ENCODE measurements around the gene CACHD1. TPM values are rescaled to one million over a fixed set of nuclear protein-coding genes. Genes with fewer than 3 reads are reported as not detected.
"Not testable (repeated sequence)": the region's sequence is repeated elsewhere in the genome, so short reads cannot be mapped to it uniquely, and the experiment has no call there.

Gene CACHD1
- total RNA-seq, 1 donor from 2014 or later = 0.14 TPM

DNA sequence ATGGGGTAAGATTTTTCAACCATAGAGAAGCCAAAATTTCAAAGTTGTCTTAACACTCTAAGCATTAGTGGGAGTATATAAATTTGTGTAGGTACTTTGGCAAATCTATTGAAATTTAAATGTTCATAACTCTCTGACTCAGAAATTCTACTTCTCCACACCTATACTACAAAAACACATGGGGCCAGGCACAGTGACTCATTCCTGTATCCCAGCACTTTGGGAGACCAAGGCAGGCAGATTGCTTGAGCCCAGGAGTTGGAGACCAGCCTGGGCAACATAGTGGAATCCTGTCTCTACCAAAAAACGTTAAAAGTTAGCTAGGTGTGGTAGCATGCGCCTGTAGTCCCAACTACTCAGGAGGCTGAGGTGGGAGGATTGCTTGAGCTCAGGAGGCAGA, 233.7 kb downstream of the CACHD1 start:
- H3K9me3 Mint-ChIP-seq = no peaks in the 10 kb centered on the region
- peaks cover 6% of the 10 kb centered on the region for H3K27me3 Mint-ChIP-seq (ENCODE audit: low read depth)
- no peaks in the 10 kb centered on the region for H3K4me1 Mint-ChIP-seq (ENCODE audit: low read depth)
- no peak overlapping the region for H3K27ac Mint-ChIP-seq
- H3K4me3 Mint-ChIP-seq (ENCODE audit: low read depth) = no peak overlapping the region
- H3K36me3 Mint-ChIP-seq (ENCODE audit: low read depth) = no peaks in the 10 kb centered on the region
- no peak for DNase-seq (ENCODE audit: low spot score)
- intact Hi-C loops (cut with micrococcal nuclease) = no loop called here

DNA sequence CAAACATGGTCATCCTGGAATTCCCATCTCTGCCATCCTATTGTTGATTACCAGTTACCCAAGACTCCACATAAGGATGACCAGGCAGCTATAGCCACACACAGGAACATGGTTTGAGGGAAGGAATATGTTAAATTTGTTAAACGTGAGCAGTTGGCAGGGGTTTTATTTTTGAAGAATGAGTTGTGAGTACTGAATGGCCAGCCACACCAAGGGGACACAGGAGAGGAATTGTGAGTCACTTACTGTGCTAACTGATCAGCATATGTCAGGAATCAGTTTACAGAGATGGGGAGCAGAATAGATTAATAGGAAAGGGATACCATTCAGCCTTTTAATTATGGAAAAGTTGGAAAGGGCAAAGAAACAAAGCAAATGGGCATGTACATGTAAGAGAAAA, 235.7 kb downstream of the CACHD1 start:
- Mint-ChIP-seq H3K4me3 (ENCODE audit: low read depth) (no peak overlapping the region), H3K4me1 (ENCODE audit: low read depth) (no peaks in the 10 kb centered on the region), H3K36me3 (ENCODE audit: low read depth) (no peaks in the 10 kb centered on the region), H3K9me3 (no peaks in the 10 kb centered on the region), H3K27ac (no peak overlapping the region), H3K27me3 (ENCODE audit: low read depth) (peaks cover 6% of the 10 kb centered on the region)
- no peak for DNase-seq (ENCODE audit: low spot score)
- intact Hi-C loops (cut with micrococcal nuclease) = no loop called here

DNA sequence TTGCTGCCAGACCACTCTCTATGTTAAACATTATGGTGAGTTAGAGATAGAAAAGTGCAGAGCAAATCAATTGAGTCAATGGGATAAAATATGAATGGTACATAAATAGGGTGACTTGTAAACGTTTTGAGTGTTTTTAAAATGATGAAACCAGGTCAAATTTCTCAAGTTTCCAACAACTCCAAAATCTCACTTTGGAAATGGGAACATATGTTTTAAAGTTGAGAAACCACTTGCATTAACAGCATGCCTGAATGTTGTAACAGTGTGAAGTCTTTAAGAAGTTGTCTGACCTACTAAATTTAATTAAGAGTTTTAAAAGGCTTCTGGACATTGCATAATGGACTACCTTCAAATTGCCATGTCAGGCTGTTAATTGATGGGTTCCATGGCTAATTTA, 241.3 kb downstream of the CACHD1 start:
- intact Hi-C loops (cut with micrococcal nuclease) = no loop called here
- DNase-seq (ENCODE audit: low spot score) = no peak
- H3K36me3 Mint-ChIP-seq (ENCODE audit: low read depth) = no peaks in the 10 kb centered on the region

DNA sequence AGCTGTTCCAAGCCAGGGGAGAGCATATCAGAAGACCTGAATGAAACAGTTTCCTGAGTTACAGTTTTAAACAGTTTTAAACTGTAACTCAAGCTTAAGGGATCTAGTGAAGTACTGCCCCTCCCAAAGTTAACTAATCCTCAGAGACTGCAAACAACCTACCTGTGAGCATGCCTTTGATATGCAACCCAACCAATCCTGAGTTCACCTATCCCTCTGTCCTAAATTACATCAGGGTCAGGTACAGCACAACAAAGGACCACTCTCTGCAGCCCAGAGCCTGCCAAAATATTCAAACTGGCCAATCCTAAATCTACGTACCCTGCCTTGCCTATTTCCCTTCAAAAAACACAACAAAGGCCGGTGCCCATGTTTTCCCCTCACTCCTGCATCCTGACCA, 242.1 kb downstream of the CACHD1 start:
- Mint-ChIP-seq H3K4me3 (ENCODE audit: low read depth) (no peak overlapping the region), H3K27me3 (ENCODE audit: low read depth) (peaks cover 8% of the 10 kb centered on the region), H3K4me1 (ENCODE audit: low read depth) (no peaks in the 10 kb centered on the region), H3K9me3 (no peaks in the 10 kb centered on the region), H3K36me3 (ENCODE audit: low read depth) (no peaks in the 10 kb centered on the region), H3K27ac (no peak overlapping the region)
- DNase-seq (ENCODE audit: low spot score) = no peak
- intact Hi-C loops (cut with micrococcal nuclease) = no loop called here

More for the DNA sequence above, 241.3 kb downstream of the CACHD1 start:
- Mint-ChIP-seq H3K27me3 (ENCODE audit: low read depth) (peaks cover 8% of the 10 kb centered on the region), H3K4me1 (ENCODE audit: low read depth) (no peaks in the 10 kb centered on the region), H3K9me3 (no peaks in the 10 kb centered on the region), H3K27ac (no peak overlapping the region), H3K4me3 (ENCODE audit: low read depth) (no peak overlapping the region)

DNA sequence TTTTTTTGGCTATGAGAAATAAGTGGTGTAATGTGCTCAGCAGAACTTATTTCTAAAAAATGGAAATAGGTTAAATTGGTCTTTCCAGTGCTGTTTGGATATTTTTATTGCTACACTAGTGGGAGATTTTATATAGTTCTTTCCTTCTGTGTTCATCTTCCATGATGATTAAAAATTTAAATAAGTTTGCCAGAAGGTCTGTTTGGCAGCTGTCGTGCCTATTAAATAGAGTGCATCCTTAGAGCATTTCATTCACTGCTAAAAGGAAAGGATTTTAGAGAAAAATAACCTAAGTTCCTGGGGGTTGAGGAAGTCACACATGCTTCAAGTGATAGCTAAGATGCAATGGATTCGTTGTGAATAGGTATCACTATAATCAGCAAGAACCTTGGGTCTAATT, 245.3 kb downstream of the CACHD1 start:
- no peak overlapping the region for H3K27ac Mint-ChIP-seq
- DNase-seq (ENCODE audit: low spot score) = no peak
- peaks cover 4% of the 10 kb centered on the region for H3K27me3 Mint-ChIP-seq (ENCODE audit: low read depth)
- no peak overlapping the region for H3K4me3 Mint-ChIP-seq (ENCODE audit: low read depth)
- intact Hi-C loops (cut with micrococcal nuclease) = no loop called here
- no peaks in the 10 kb centered on the region for H3K9me3 Mint-ChIP-seq
- no peaks in the 10 kb centered on the region for H3K36me3 Mint-ChIP-seq (ENCODE audit: low read depth)
- no peaks in the 10 kb centered on the region for H3K4me1 Mint-ChIP-seq (ENCODE audit: low read depth)

DNA sequence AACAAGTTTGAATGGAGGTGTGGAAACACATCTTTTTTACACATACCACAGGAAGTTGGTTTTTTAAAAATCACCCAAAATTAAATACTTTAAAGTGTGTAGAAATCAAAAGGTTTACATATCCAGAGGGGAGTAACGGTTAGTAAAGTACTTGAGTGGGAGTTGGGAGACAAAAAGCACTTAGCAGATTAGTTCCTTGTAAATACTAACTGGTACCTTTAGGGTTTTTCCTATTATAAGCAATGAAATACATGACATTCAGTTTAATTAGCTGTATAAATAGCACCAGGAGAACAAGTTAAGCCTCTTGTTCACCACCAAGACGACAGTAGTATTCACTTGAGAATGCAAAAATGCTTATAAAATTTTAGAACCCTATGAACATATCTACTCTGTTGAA, 251.2 kb downstream of the CACHD1 start:
- H3K9me3 Mint-ChIP-seq = no peaks in the 10 kb centered on the region
- no peaks in the 10 kb centered on the region for H3K4me1 Mint-ChIP-seq (ENCODE audit: low read depth)
- H3K27ac Mint-ChIP-seq = no peak overlapping the region
- intact Hi-C loops (cut with micrococcal nuclease) = no loop called here
- H3K36me3 Mint-ChIP-seq (ENCODE audit: low read depth) = no peaks in the 10 kb centered on the region
- DNase-seq (ENCODE audit: low spot score) = no peak
- no peak overlapping the region for H3K4me3 Mint-ChIP-seq (ENCODE audit: low read depth)
- peaks cover 27% of the 10 kb centered on the region for H3K27me3 Mint-ChIP-seq (ENCODE audit: low read depth)

DNA sequence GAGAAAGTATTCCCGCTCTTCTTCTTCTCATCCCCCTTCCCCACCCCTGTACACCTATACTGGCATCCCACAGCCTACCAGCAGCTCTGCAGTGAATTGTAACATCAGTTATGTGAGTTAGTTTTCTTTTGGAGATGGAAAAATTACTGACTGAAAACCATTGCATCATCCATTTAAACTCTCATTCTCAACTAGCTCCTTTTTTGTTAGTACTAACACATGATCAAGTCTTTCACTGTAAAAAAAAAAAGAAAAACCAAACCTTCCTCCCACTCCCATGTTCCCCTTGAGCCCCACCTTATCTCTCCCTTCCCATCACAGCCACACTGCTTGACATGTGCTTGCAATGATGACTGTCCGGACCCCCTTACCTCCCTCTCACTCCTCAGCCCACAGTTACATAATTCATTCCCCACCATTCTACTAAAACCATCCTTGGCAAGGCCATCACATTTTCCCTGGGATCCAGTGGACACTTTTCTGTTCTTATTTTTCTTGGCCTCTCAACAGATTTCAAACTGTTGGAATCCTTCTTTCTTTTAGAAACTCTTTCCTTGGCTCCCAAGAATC, 251.7 kb downstream of the CACHD1 start:
- Mint-ChIP-seq H3K4me3 (ENCODE audit: low read depth) (no peak overlapping the region), H3K9me3 (no peaks in the 10 kb centered on the region), H3K27ac (no peak overlapping the region), H3K36me3 (ENCODE audit: low read depth) (no peaks in the 10 kb centered on the region), H3K27me3 (ENCODE audit: low read depth) (peaks cover 27% of the 10 kb centered on the region), H3K4me1 (ENCODE audit: low read depth) (no peaks in the 10 kb centered on the region)
- no peak for DNase-seq (ENCODE audit: low spot score)
- intact Hi-C loops (cut with micrococcal nuclease) = no loop called here

DNA sequence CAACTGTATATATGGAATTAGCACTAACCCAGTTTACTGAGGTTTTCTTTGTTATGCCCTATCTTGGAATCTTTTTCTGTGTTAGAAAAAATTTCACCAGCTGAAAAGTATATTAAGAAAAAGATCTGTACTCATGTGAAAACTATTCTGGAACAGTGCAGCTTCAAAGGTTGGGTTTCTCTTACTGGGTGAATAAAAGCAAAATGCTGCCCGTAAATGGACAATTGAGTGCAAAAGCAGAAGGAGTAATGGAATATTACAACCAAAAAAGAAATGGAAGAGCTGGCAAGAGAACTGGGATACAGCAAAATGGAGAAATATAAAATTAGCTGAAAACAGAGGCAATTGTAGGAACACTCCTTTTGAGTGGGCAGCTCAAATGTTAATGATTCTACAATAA, 257.9 kb downstream of the CACHD1 start:
- DNase-seq (ENCODE audit: low spot score) = no peak
- no peak overlapping the region for H3K4me3 Mint-ChIP-seq (ENCODE audit: low read depth)
- H3K36me3 Mint-ChIP-seq (ENCODE audit: low read depth) = no peaks in the 10 kb centered on the region
- H3K27me3 Mint-ChIP-seq (ENCODE audit: low read depth) = peaks cover 9% of the 10 kb centered on the region
- intact Hi-C loops (cut with micrococcal nuclease) = no loop called here
- no peaks in the 10 kb centered on the region for H3K4me1 Mint-ChIP-seq (ENCODE audit: low read depth)
- no peak overlapping the region for H3K27ac Mint-ChIP-seq
- no peaks in the 10 kb centered on the region for H3K9me3 Mint-ChIP-seq

DNA sequence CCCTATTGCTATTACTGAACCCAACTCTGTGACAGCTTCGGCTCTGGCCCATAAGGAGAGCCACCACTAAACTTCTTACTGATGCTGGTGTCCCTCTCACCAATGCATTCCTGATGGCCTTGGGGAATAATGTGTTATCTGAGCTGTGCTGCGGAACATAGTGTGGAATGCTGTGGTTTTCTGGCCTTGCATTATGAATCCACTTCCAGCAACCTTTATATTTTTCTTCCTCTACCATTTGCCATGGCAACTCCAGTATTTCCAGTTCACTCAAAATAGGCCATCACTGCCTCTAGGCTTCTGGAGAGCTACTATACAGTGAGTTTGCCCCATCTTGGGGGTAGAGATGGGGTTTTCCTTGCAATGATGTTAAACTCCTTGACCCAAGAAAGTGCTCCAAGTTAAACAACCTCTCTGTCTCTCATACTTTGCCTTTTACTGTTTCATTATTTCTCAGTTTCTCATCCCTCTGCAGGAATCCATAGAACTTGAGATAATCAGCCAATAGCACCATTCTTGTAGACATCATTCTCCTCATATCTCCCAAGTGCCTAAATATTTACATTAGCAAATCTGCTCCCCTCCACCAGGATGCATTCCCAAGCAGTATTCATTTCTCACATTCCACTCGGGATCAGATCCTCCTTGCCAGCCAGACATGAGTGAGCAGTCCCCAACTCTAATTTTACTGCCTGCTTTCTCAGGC, 263.8 kb downstream of the CACHD1 start:
- no peak for DNase-seq (ENCODE audit: low spot score)
- Mint-ChIP-seq H3K9me3 (no peaks in the 10 kb centered on the region), H3K4me3 (ENCODE audit: low read depth) (no peak overlapping the region), H3K27ac (no peak overlapping the region), H3K27me3 (ENCODE audit: low read depth) (no peaks in the 10 kb centered on the region), H3K36me3 (ENCODE audit: low read depth) (no peaks in the 10 kb centered on the region), H3K4me1 (ENCODE audit: low read depth) (no peaks in the 10 kb centered on the region)
- intact Hi-C loops (cut with micrococcal nuclease) = no loop called here

DNA sequence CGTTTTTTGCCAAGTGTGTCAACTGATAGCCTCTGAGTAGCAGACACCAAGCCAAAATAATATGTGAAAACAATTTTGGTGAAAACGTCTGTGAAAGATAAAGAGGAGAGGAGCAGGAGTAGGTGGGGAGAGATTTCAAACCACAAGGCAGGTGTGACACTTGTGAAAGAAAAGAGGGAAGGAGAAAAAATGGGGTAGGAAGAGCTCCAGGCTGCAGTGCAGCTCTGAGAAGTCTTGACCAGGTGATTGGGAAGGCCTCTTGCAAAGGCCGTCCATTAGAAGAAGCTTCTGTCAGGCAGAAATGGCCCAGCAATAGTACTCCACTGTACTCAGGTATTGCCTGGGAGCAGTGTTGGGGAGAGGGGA, 264.3 kb downstream of the CACHD1 start:
- no peak for DNase-seq (ENCODE audit: low spot score)
- Mint-ChIP-seq H3K27me3 (ENCODE audit: low read depth) (no peaks in the 10 kb centered on the region), H3K36me3 (ENCODE audit: low read depth) (no peaks in the 10 kb centered on the region), H3K27ac (no peak overlapping the region), H3K4me3 (ENCODE audit: low read depth) (no peak overlapping the region), H3K4me1 (ENCODE audit: low read depth) (no peaks in the 10 kb centered on the region), H3K9me3 (no peaks in the 10 kb centered on the region)
- intact Hi-C loops (cut with micrococcal nuclease) = no loop called here

DNA sequence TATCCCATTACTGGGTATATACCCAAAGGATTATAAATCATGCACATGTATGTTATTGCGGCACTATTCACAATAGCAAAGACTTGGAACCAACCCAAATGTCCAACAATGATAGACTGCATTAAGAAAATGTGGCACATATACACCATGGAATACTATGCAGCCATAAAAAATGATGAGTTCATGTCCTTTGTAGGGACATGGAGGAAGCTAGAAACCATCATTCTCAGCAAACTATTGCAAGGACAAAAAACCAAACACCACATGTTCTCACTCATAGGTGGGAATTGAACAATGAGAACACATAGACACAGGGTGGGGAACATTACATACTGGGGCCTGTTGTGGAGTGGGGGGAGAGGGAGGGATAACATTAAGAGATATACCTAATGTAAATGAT, 270.8 kb downstream of the CACHD1 start:
- H3K4me3 Mint-ChIP-seq (ENCODE audit: low read depth); H3K27ac Mint-ChIP-seq; H3K36me3 Mint-ChIP-seq (ENCODE audit: low read depth); H3K9me3 Mint-ChIP-seq; DNase-seq (ENCODE audit: low spot score); H3K4me1 Mint-ChIP-seq (ENCODE audit: low read depth): not testable (repeated sequence)
- intact Hi-C loops (cut with micrococcal nuclease) = loop anchor here (10.0 kb wide), 1 partner anchor 324 kb away; no protein-coding TSS in a partner anchor
- H3K27me3 Mint-ChIP-seq (ENCODE audit: low read depth) = peaks cover 23% of the 10 kb centered on the region
